Measurements from ENCODE around the gene GLRX5.

DNA sequence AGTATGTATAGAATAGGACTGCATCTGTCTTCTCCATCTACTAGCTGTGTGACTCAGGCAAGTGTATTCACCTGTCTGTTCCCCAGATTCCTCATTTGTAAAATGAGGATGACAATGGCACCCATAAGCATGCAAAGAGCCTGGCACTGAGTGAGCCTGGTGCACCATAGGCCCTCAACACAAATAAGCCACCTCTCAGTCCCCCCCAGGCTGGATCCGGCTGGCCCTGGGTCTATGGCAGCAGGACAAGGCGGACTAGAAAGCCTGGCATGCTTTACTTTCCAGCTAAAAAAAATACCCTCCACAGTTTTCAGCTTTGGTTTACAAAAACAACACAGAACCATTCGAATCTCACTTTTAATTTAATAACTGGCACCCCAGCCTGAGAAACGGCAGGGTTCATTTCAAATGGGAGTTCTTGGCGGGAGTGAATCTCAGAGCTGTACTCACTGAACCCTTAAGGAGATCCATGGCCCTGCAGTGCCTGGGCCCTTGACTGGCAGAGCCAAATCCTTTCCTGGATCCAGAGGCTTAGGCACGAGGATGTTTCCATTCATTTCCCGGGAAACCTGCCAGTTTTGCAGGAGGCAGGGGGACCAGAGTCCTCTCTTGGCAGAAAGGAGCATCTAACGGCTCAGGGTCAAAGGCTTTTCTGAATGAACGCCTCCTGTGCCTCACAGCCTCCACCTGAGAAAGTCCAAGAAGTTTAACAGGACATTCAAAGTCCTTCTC, 36.1 kb upstream of the GLRX5 start:
- TF ChIP-seq EZH2phosphoT487 (IDR thresholded peaks at IDR 0.05; ENCODE audit: low read depth, severe bottlenecking, unreplicated experiment) (no peak), CTCF (IDR thresholded peaks at IDR 0.05; ENCODE audit: poor library complexity) (no peak)

All from hepatocyte (in vitro differentiated cells).